ENCODE data around the gene MTX1.
"Not testable (repeated sequence)": the region's sequence is repeated elsewhere in the genome, so short reads cannot be mapped to it uniquely, and the experiment has no call there.

DNA sequence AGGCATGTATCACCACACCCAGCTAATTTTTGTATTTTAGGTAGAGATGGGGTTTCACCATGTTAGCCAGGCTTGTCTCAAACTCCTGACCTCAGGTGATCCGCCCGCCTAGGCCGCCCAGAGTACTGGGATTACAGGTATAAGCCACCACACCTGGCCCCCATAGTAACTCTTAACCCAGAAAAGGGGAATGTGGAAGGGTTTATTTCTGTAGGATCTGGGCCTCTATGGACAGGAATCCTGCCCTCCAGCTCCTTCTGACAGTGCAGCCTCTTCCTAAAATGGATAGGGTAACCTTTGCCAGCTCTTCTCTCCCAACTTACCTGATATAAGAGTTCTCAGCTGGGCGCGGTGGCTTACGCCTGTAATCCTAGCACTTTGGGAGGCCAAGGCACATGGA, 45.9 kb upstream of the MTX1 start:
- TF ChIP-seq, protein P1, sequence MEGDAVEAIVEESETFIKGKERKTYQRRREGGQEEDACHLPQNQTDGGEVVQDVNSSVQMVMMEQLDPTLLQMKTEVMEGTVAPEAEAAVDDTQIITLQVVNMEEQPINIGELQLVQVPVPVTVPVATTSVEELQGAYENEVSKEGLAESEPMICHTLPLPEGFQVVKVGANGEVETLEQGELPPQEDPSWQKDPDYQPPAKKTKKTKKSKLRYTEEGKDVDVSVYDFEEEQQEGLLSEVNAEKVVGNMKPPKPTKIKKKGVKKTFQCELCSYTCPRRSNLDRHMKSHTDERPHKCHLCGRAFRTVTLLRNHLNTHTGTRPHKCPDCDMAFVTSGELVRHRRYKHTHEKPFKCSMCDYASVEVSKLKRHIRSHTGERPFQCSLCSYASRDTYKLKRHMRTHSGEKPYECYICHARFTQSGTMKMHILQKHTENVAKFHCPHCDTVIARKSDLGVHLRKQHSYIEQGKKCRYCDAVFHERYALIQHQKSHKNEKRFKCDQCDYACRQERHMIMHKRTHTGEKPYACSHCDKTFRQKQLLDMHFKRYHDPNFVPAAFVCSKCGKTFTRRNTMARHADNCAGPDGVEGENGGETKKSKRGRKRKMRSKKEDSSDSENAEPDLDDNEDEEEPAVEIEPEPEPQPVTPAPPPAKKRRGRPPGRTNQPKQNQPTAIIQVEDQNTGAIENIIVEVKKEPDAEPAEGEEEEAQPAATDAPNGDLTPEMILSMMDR (IDR thresholded peaks at IDR 0.05) = not testable (repeated sequence)
- not testable (repeated sequence) for TF ChIP-seq POLR2A (IDR thresholded peaks at IDR 0.05)

Measured in ovary (tissue), 3 donors.